ENCODE data around the gene DCAF11.

DCAF11 gene

GRCh38 chr14:24160499-24160849 lies 45.9 kb downstream of the DCAF11 start:
- Histone ChIP-seq H3K9me2 (replicated peaks; ENCODE audit: insufficient read depth, low read length) (no peaks in the 10 kb centered on the region), H3K4me3 (ENCODE audit: insufficient read depth, low read length, poor library complexity, severe bottlenecking) (no peak overlapping the region), H3K9me3 (ENCODE audit: insufficient read depth, low read length) (no peaks in the 10 kb centered on the region), H3F3A (ENCODE audit: insufficient read depth) (0 out of 2 replicates have a peak, but pooled peaks cover 3% of the 10 kb centered on the region), H4K20me1 (ENCODE audit: low read depth, low read length) (no peaks in the 10 kb centered on the region), H3K27me3 (ENCODE audit: low read length) (no peaks in the 10 kb centered on the region), H3K79me2 (ENCODE audit: insufficient read depth, low read length) (peaks cover 10% of the 10 kb centered on the region; the same call in 1 of the 2 replicates), H3K36me3 (ENCODE audit: low read length) (no peaks in the 10 kb centered on the region), H3K4me2 (ENCODE audit: low read depth, low read length, poor library complexity, severe bottlenecking) (no peak overlapping the region), H3K9ac (ENCODE audit: low read length) (peak overlapping the region; percentile 74; the same call in 1 of the 2 replicates), H3K27ac (ENCODE audit: low read depth, low read length) (peak overlapping the region; percentile 32; the same call in 1 of the 2 replicates), H2AFZ (ENCODE audit: low read depth, low read length, severe bottlenecking) (no peak overlapping the region)
- TF ChIP-seq CTCF (IDR thresholded peaks at IDR 0.05; ENCODE audit: insufficient read depth, low read length, poor library complexity, severe bottlenecking) = no peak
- TF ChIP-seq EZH2phosphoT487 (conservative IDR thresholded peaks at IDR 0.05; ENCODE audit: low read length) = no peak

DNA sequence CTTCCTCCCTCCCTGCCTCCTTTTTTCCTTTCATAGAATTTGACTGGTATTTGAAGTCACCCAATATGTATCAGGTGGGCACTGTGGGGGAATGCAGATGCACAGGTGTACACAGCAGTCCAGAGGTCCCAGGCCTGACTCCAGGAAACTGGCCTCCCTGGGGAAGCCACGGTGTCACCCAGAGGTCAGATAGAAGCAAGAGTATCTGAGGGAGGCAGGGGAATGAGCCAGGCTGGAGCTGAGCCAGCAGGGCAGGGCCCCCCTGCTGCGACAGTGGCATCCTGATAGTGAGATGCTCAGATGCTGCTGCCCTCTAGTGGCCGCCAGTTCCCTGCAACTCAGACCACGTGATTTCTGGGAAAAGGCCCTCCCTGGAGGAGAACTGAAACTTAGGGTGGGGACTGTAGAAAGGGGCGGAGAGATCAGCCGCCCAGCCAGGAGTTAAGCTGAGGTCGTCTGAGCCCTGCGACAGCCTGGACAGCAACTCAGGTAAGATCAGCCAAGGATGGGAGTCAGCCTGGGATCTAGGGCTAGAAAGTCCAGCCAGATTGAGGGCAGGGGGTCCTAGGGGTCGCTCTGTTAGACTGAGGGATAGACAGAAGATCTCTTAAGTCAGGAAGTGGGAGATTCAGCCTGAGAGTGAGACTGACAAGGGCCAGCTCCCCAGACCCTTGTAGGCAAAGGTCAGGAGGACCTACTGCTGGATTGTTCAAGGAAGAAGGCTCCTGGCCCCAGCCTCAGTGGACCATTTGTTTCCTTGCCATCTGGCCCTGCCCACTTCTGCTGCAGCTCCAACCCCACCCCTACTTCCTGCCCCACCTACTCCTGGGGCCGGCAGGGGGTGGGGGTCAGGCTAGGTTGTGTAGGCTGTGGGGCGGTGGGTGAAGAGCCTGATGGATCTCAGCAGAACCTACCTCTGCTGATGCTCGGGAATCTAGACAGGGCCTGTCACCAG lies 46.5 kb downstream of the DCAF11 start, which contains the start of gene IRF9:
TSS of gene IRF9 (plus strand) at position 416 of the 955 bp plus-strand sequence. CDS start 880 bp downstream, outside the sequence.
- Histone ChIP-seq H3F3A (ENCODE audit: insufficient read depth) (0 out of 2 replicates have a peak, but pooled peaks cover 3% of the 10 kb centered on the region), H3K4me3 (ENCODE audit: insufficient read depth, low read length, poor library complexity, severe bottlenecking) (peak within 1 kb of the TSS; percentile 58), H3K27ac (ENCODE audit: low read depth, low read length) (peak within 1 kb of the TSS; percentile 80), H3K27me3 (ENCODE audit: low read length) (no peaks in the 10 kb centered on the region), H3K36me3 (ENCODE audit: low read length) (no peaks in the 10 kb centered on the region), H3K4me2 (ENCODE audit: low read depth, low read length, poor library complexity, severe bottlenecking) (peak within 1 kb of the TSS; percentile 97), H3K9ac (ENCODE audit: low read length) (peak within 1 kb of the TSS; percentile 74), H3K9me3 (ENCODE audit: insufficient read depth, low read length) (no peaks in the 10 kb centered on the region), H2AFZ (ENCODE audit: low read depth, low read length, severe bottlenecking) (no peak within 1 kb of the TSS), H3K79me2 (ENCODE audit: insufficient read depth, low read length) (peaks cover 10% of the 10 kb centered on the region; the same call in 1 of the 2 replicates), H3K9me2 (replicated peaks; ENCODE audit: insufficient read depth, low read length) (no peaks in the 10 kb centered on the region), H4K20me1 (ENCODE audit: low read depth, low read length) (no peaks in the 10 kb centered on the region)
- TF ChIP-seq CTCF (IDR thresholded peaks at IDR 0.05; ENCODE audit: insufficient read depth, low read length, poor library complexity, severe bottlenecking) = peak; percentile 90
- no peak for TF ChIP-seq EZH2phosphoT487 (conservative IDR thresholded peaks at IDR 0.05; ENCODE audit: low read length)

- Histone ChIP-seq H3K9me3 (ENCODE audit: insufficient read depth, low read length) (no peaks in the 10 kb centered on the region), H3K9ac (ENCODE audit: low read length) (peak overlapping the region; percentile 74), H3K27ac (ENCODE audit: low read depth, low read length) (peak overlapping the region; percentile 80), H3K79me2 (ENCODE audit: insufficient read depth, low read length) (peaks cover 10% of the 10 kb centered on the region; the same call in 1 of the 2 replicates), H3K36me3 (ENCODE audit: low read length) (no peaks in the 10 kb centered on the region), H2AFZ (ENCODE audit: low read depth, low read length, severe bottlenecking) (no peak overlapping the region), H3K4me3 (ENCODE audit: insufficient read depth, low read length, poor library complexity, severe bottlenecking) (peak overlapping the region; percentile 58), H4K20me1 (ENCODE audit: low read depth, low read length) (no peaks in the 10 kb centered on the region), H3K4me2 (ENCODE audit: low read depth, low read length, poor library complexity, severe bottlenecking) (peak overlapping the region; percentile 97), H3K27me3 (ENCODE audit: low read length) (no peaks in the 10 kb centered on the region), H3F3A (ENCODE audit: insufficient read depth) (0 out of 2 replicates have a peak, but pooled peaks cover 3% of the 10 kb centered on the region), H3K9me2 (replicated peaks; ENCODE audit: insufficient read depth, low read length) (no peaks in the 10 kb centered on the region)
- no peak for TF ChIP-seq CTCF (IDR thresholded peaks at IDR 0.05; ENCODE audit: insufficient read depth, low read length, poor library complexity, severe bottlenecking)
- TF ChIP-seq EZH2phosphoT487 (conservative IDR thresholded peaks at IDR 0.05; ENCODE audit: low read length) = no peak
Observed at GRCh38 chr14:24162093-24162492, 47.5 kb downstream of the DCAF11 start.
